NCI-H1436 treated with DMSO at 0.1 percent for 48 hours (cell line): Measurements from ENCODE around the gene EED.
A peak's percentile ranks its signal among the peaks of the same experiment; 100 is the strongest.

Source experiments
- DNase-seq: peaks from one replicate; lab custom pipeline; 2025; lab: John Stamatoyannopoulos, UW

EED gene

GRCh38 chr11:86244522-86245368 is at the start of gene EED:
EED (plus strand) TSS chr11:86244753; CDS start chr11:86245230, 477 bp downstream.
- peak; percentile 80 for DNase-seq

- no peak for DNase-seq
Measured at GRCh38 chr11:86194998-86195397, 49.6 kb upstream of the EED start.

- DNase-seq: no peak
Measured at GRCh38 chr11:86196085-86196696, 48.4 kb upstream of the EED start.

- no peak for DNase-seq
Measured at GRCh38 chr11:86196913-86197312, 47.6 kb upstream of the EED start.

GRCh38 chr11:86197448-86197847 is 47.1 kb upstream of the EED start:
- no peak for DNase-seq

- DNase-seq: no peak
Measured at GRCh38 chr11:86198139-86198538, 46.4 kb upstream of the EED start.

- DNase-seq: no peak
Measured at GRCh38 chr11:86199354-86199753, 45.2 kb upstream of the EED start.

GRCh38 chr11:86201371-86201884 is 43.1 kb upstream of the EED start:
- DNase-seq: no peak

GRCh38 chr11:86202013-86202336 is 42.6 kb upstream of the EED start:
- no peak for DNase-seq

- DNase-seq: no peak
Measured at GRCh38 chr11:86204356-86204755, 40.2 kb upstream of the EED start.

GRCh38 chr11:86205421-86206336 is 38.9 kb upstream of the EED start:
- DNase-seq: no peak

- no peak for DNase-seq
Measured at GRCh38 chr11:86206337-86206695, 38.2 kb upstream of the EED start.

- no peak for DNase-seq
Measured at GRCh38 chr11:86207413-86207812, 37.1 kb upstream of the EED start.

GRCh38 chr11:86208572-86208971 is 36.0 kb upstream of the EED start:
- no peak for DNase-seq

GRCh38 chr11:86209806-86210657 is 34.5 kb upstream of the EED start:
- DNase-seq: no peak

GRCh38 chr11:86210898-86211297 is 33.7 kb upstream of the EED start:
- no peak for DNase-seq

- no peak for DNase-seq
Measured at GRCh38 chr11:86211619-86212018, 32.9 kb upstream of the EED start.

GRCh38 chr11:86212019-86212611 is 32.4 kb upstream of the EED start:
- no peak for DNase-seq

- no peak for DNase-seq
Measured at GRCh38 chr11:86214710-86215109, 29.8 kb upstream of the EED start.

- no peak for DNase-seq
Measured at GRCh38 chr11:86218125-86219084, 26.1 kb upstream of the EED start.
